ENCODE results near the gene PGM1.

The PGM1 gene

GRCh38 chr1:63682936-63683335 is 89.7 kb downstream of the PGM1 start:
- Histone ChIP-seq H3K27me3 (ENCODE audit: control insufficient read depth, low read length) (0 out of 2 replicates have a peak, but pooled peaks cover 4% of the 10 kb centered on the region), H3K9me2 (replicated peaks; ENCODE audit: control insufficient read depth, low read length) (no peaks in the 10 kb centered on the region), H3F3A (ENCODE audit: control insufficient read depth, insufficient read depth) (no peaks in the 10 kb centered on the region), H3K36me3 (ENCODE audit: control insufficient read depth, low read length) (no peaks in the 10 kb centered on the region), H3K79me2 (ENCODE audit: control insufficient read depth, low read length) (no peaks in the 10 kb centered on the region), H4K20me1 (ENCODE audit: control insufficient read depth, insufficient read depth, low read depth, low read length) (no peaks in the 10 kb centered on the region), H3K9me3 (ENCODE audit: control insufficient read depth, insufficient read depth, low read length) (no peaks in the 10 kb centered on the region), H3K27ac (ENCODE audit: low read depth, low read length) (no peak overlapping the region), H3K4me3 (ENCODE audit: low read length) (no peak overlapping the region), H3K4me1 (ENCODE audit: control insufficient read depth, low read length) (no peaks in the 10 kb centered on the region), H3K4me2 (ENCODE audit: low read length) (no peak overlapping the region)
- TF ChIP-seq CTCF (IDR thresholded peaks at IDR 0.05; ENCODE audit: low read depth, low read length, poor library complexity, severe bottlenecking) = no peak
- no peak for TF ChIP-seq EZH2phosphoT487 (IDR thresholded peaks at IDR 0.05; ENCODE audit: borderline replicate concordance, low read length)

- no peaks in the 10 kb centered on the region for H3K9me3 ChIP-seq (ENCODE audit: control insufficient read depth, insufficient read depth, low read length)
- H3K4me2 ChIP-seq (ENCODE audit: low read length) = no peak overlapping the region
- H3K27me3 ChIP-seq (ENCODE audit: control insufficient read depth, low read length) = 0 out of 2 replicates have a peak, but pooled peaks cover 4% of the 10 kb centered on the region
- no peaks in the 10 kb centered on the region for H3F3A ChIP-seq (ENCODE audit: control insufficient read depth, insufficient read depth)
- no peaks in the 10 kb centered on the region for H3K4me1 ChIP-seq (ENCODE audit: control insufficient read depth, low read length)
- H4K20me1 ChIP-seq (ENCODE audit: control insufficient read depth, insufficient read depth, low read depth, low read length) = no peaks in the 10 kb centered on the region
- H3K27ac ChIP-seq (ENCODE audit: low read depth, low read length) = no peak overlapping the region
- TF ChIP-seq EZH2phosphoT487 (IDR thresholded peaks at IDR 0.05; ENCODE audit: borderline replicate concordance, low read length) = no peak
- H3K4me3 ChIP-seq (ENCODE audit: low read length) = no peak overlapping the region
- no peaks in the 10 kb centered on the region for H3K9me2 ChIP-seq (replicated peaks; ENCODE audit: control insufficient read depth, low read length)
- no peaks in the 10 kb centered on the region for H3K36me3 ChIP-seq (ENCODE audit: control insufficient read depth, low read length)
- no peaks in the 10 kb centered on the region for H3K79me2 ChIP-seq (ENCODE audit: control insufficient read depth, low read length)
Observed at GRCh38 chr1:63683759-63684158, 90.5 kb downstream of the PGM1 start.

- no peak overlapping the region for H3K4me3 ChIP-seq (ENCODE audit: low read length)
Observed at GRCh38 chr1:63686696-63687095, 93.5 kb downstream of the PGM1 start.

More at GRCh38 chr1:63686696-63687095, 93.5 kb downstream of the PGM1 start:
- Histone ChIP-seq H3K27ac (ENCODE audit: low read depth, low read length) (no peak overlapping the region), H3K9me2 (replicated peaks; ENCODE audit: control insufficient read depth, low read length) (no peaks in the 10 kb centered on the region), H4K20me1 (ENCODE audit: control insufficient read depth, insufficient read depth, low read depth, low read length) (no peaks in the 10 kb centered on the region), H3K79me2 (ENCODE audit: control insufficient read depth, low read length) (no peaks in the 10 kb centered on the region), H3K9me3 (ENCODE audit: control insufficient read depth, insufficient read depth, low read length) (no peaks in the 10 kb centered on the region), H3K4me2 (ENCODE audit: low read length) (no peak overlapping the region), H3K27me3 (ENCODE audit: control insufficient read depth, low read length) (no peaks in the 10 kb centered on the region), H3K4me1 (ENCODE audit: control insufficient read depth, low read length) (no peaks in the 10 kb centered on the region), H3K36me3 (ENCODE audit: control insufficient read depth, low read length) (no peaks in the 10 kb centered on the region), H3F3A (ENCODE audit: control insufficient read depth, insufficient read depth) (no peaks in the 10 kb centered on the region)
- no peak for TF ChIP-seq CTCF (IDR thresholded peaks at IDR 0.05; ENCODE audit: low read depth, low read length, poor library complexity, severe bottlenecking)
- no peak for TF ChIP-seq EZH2phosphoT487 (IDR thresholded peaks at IDR 0.05; ENCODE audit: borderline replicate concordance, low read length)
